ENCODE data around the gene CNTN6.

CNTN6 gene

GRCh38 chr3:1191026-1191425, 98.2 kb downstream of the CNTN6 start:
- H3K79me1 ChIP-seq (replicated peaks; ENCODE audit: low read length, poor library complexity, severe bottlenecking) = no peaks in the 10 kb centered on the region
- no peak overlapping the region for H2BK120ac ChIP-seq (ENCODE audit: low read depth, low read length)
- H3K27me3 ChIP-seq (ENCODE audit: control insufficient read depth in 1 of 2, insufficient read depth in 1 of 2, low read length in 2 of 2) = no peaks in the 10 kb centered on the region
- WGBS = no CpG with 5 or more reads among the region's 1 CpG
- no peak overlapping the region for H3K23ac ChIP-seq (ENCODE audit: low read length in 2 of 2)
- peak; percentile 14 for DNase-seq
- H2BK5ac ChIP-seq (ENCODE audit: low read depth, low read length, poor library complexity, severe bottlenecking) = no peak overlapping the region
- peaks cover 3% of the 10 kb centered on the region for H3K4me1 ChIP-seq (ENCODE audit: control insufficient read depth, insufficient read depth, low read depth, low read length)
- H4K91ac ChIP-seq (ENCODE audit: low read length) = no peak overlapping the region
- H3K9me3 ChIP-seq (ENCODE audit: control insufficient read depth, low read length) = peaks cover 3% of the 10 kb centered on the region
- no peak overlapping the region for H3K4me3 ChIP-seq (ENCODE audit: insufficient read depth in 1 of 2, low read depth in 1 of 2, low read length in 2 of 2)
- H2AFZ ChIP-seq (ENCODE audit: low read depth, low read length) = no peak overlapping the region
- no peak overlapping the region for H3K4me2 ChIP-seq (ENCODE audit: low read length, poor library complexity, severe bottlenecking)
- no peak overlapping the region for H2BK15ac ChIP-seq (ENCODE audit: low read depth, poor library complexity, severe bottlenecking)
- no peak overlapping the region for H2BK12ac ChIP-seq (ENCODE audit: low read length in 2 of 2)
- no peak overlapping the region for H4K8ac ChIP-seq (ENCODE audit: low read length)
- no peak overlapping the region for H3K14ac ChIP-seq (ENCODE audit: low read length in 2 of 2)
- H3K18ac ChIP-seq (ENCODE audit: low read depth in 1 of 2, low read length in 2 of 2) = no peak overlapping the region
- H3K27ac ChIP-seq (ENCODE audit: low read length, poor library complexity, severe bottlenecking) = no peak overlapping the region
- no peaks in the 10 kb centered on the region for H3K36me3 ChIP-seq (ENCODE audit: control insufficient read depth in 1 of 2, insufficient read depth in 2 of 2, low read depth in 1 of 2, low read length in 2 of 2)
- H3K9ac ChIP-seq (ENCODE audit: low read length) = no peak overlapping the region
- no peak overlapping the region for H2AK5ac ChIP-seq (ENCODE audit: low read length, severe bottlenecking)
- no peak overlapping the region for H3K4ac ChIP-seq (ENCODE audit: low read depth in 1 of 2, low read length in 2 of 2)

GRCh38 chr3:1195947-1196346, 103.1 kb downstream of the CNTN6 start:
- Histone ChIP-seq H3K79me1 (replicated peaks; ENCODE audit: low read length, poor library complexity, severe bottlenecking) (no peaks in the 10 kb centered on the region), H3K4me2 (ENCODE audit: low read length, poor library complexity, severe bottlenecking) (no peak overlapping the region), H2BK5ac (ENCODE audit: low read depth, low read length, poor library complexity, severe bottlenecking) (no peak overlapping the region), H3K27me3 (ENCODE audit: control insufficient read depth in 1 of 2, insufficient read depth in 1 of 2, low read length in 2 of 2) (no peaks in the 10 kb centered on the region), H3K4ac (ENCODE audit: low read depth in 1 of 2, low read length in 2 of 2) (no peak overlapping the region), H3K14ac (ENCODE audit: low read length in 2 of 2) (no peak overlapping the region), H2BK15ac (ENCODE audit: low read depth, poor library complexity, severe bottlenecking) (no peak overlapping the region), H3K18ac (ENCODE audit: low read depth in 1 of 2, low read length in 2 of 2) (no peak overlapping the region), H3K27ac (ENCODE audit: low read length, poor library complexity, severe bottlenecking) (peak overlapping the region; percentile 63), H3K9me3 (ENCODE audit: control insufficient read depth, low read length) (peaks cover 3% of the 10 kb centered on the region), H3K4me3 (ENCODE audit: insufficient read depth in 1 of 2, low read depth in 1 of 2, low read length in 2 of 2) (no peak overlapping the region), H2AK5ac (ENCODE audit: low read length, severe bottlenecking) (no peak overlapping the region), H3K23ac (ENCODE audit: low read length in 2 of 2) (no peak overlapping the region), H3K36me3 (ENCODE audit: control insufficient read depth in 1 of 2, insufficient read depth in 2 of 2, low read depth in 1 of 2, low read length in 2 of 2) (no peaks in the 10 kb centered on the region), H3K9ac (ENCODE audit: low read length) (no peak overlapping the region), H4K91ac (ENCODE audit: low read length) (no peak overlapping the region), H2AFZ (ENCODE audit: low read depth, low read length) (no peak overlapping the region), H4K8ac (ENCODE audit: low read length) (no peak overlapping the region), H3K4me1 (ENCODE audit: control insufficient read depth, insufficient read depth, low read depth, low read length) (peaks cover 3% of the 10 kb centered on the region), H2BK12ac (ENCODE audit: low read length in 2 of 2) (no peak overlapping the region), H2BK120ac (ENCODE audit: low read depth, low read length) (no peak overlapping the region)
- peak; percentile 64 for DNase-seq
- 0% methylated on average over 1 of the region's 1 CpG for WGBS

- H3K4me1 ChIP-seq (ENCODE audit: control insufficient read depth, insufficient read depth, low read depth, low read length) = no peaks in the 10 kb centered on the region
- DNase-seq = no peak
- no peaks in the 10 kb centered on the region for H3K79me1 ChIP-seq (replicated peaks; ENCODE audit: low read length, poor library complexity, severe bottlenecking)
- WGBS = 76% methylated on average over 2 of the region's 2 CpGs
- no peak overlapping the region for H4K91ac ChIP-seq (ENCODE audit: low read length)
- H3K4ac ChIP-seq (ENCODE audit: low read depth in 1 of 2, low read length in 2 of 2) = no peak overlapping the region
- peaks cover 3% of the 10 kb centered on the region for H3K9me3 ChIP-seq (ENCODE audit: control insufficient read depth, low read length)
- no peak overlapping the region for H3K23ac ChIP-seq (ENCODE audit: low read length in 2 of 2)
- H3K4me2 ChIP-seq (ENCODE audit: low read length, poor library complexity, severe bottlenecking) = no peak overlapping the region
- H3K18ac ChIP-seq (ENCODE audit: low read depth in 1 of 2, low read length in 2 of 2) = no peak overlapping the region
- H3K27me3 ChIP-seq (ENCODE audit: control insufficient read depth in 1 of 2, insufficient read depth in 1 of 2, low read length in 2 of 2) = no peaks in the 10 kb centered on the region
- H3K4me3 ChIP-seq (ENCODE audit: insufficient read depth in 1 of 2, low read depth in 1 of 2, low read length in 2 of 2) = no peak overlapping the region
- no peak overlapping the region for H2BK15ac ChIP-seq (ENCODE audit: low read depth, poor library complexity, severe bottlenecking)
- H4K8ac ChIP-seq (ENCODE audit: low read length) = no peak overlapping the region
- no peak overlapping the region for H2AK5ac ChIP-seq (ENCODE audit: low read length, severe bottlenecking)
- H3K9ac ChIP-seq (ENCODE audit: low read length) = no peak overlapping the region
- no peak overlapping the region for H3K27ac ChIP-seq (ENCODE audit: low read length, poor library complexity, severe bottlenecking)
- H3K36me3 ChIP-seq (ENCODE audit: control insufficient read depth in 1 of 2, insufficient read depth in 2 of 2, low read depth in 1 of 2, low read length in 2 of 2) = no peaks in the 10 kb centered on the region
- H3K14ac ChIP-seq (ENCODE audit: low read length in 2 of 2) = no peak overlapping the region
- no peak overlapping the region for H2BK12ac ChIP-seq (ENCODE audit: low read length in 2 of 2)
- H2BK120ac ChIP-seq (ENCODE audit: low read depth, low read length) = no peak overlapping the region
- no peak overlapping the region for H2AFZ ChIP-seq (ENCODE audit: low read depth, low read length)
- H2BK5ac ChIP-seq (ENCODE audit: low read depth, low read length, poor library complexity, severe bottlenecking) = no peak overlapping the region
Observed at GRCh38 chr3:1197051-1197450, 104.2 kb downstream of the CNTN6 start.

- Histone ChIP-seq H3K14ac (ENCODE audit: low read length in 2 of 2) (no peak overlapping the region), H4K8ac (ENCODE audit: low read length) (no peak overlapping the region), H2BK120ac (ENCODE audit: low read depth, low read length) (no peak overlapping the region), H3K18ac (ENCODE audit: low read depth in 1 of 2, low read length in 2 of 2) (no peak overlapping the region), H4K91ac (ENCODE audit: low read length) (no peak overlapping the region), H2BK12ac (ENCODE audit: low read length in 2 of 2) (no peak overlapping the region), H3K4ac (ENCODE audit: low read depth in 1 of 2, low read length in 2 of 2) (no peak overlapping the region), H3K9ac (ENCODE audit: low read length) (no peak overlapping the region), H3K23ac (ENCODE audit: low read length in 2 of 2) (no peak overlapping the region), H3K27me3 (ENCODE audit: control insufficient read depth in 1 of 2, insufficient read depth in 1 of 2, low read length in 2 of 2) (no peaks in the 10 kb centered on the region), H2BK15ac (ENCODE audit: low read depth, poor library complexity, severe bottlenecking) (no peak overlapping the region), H3K27ac (ENCODE audit: low read length, poor library complexity, severe bottlenecking) (no peak overlapping the region), H3K4me2 (ENCODE audit: low read length, poor library complexity, severe bottlenecking) (no peak overlapping the region), H2BK5ac (ENCODE audit: low read depth, low read length, poor library complexity, severe bottlenecking) (no peak overlapping the region), H3K4me3 (ENCODE audit: insufficient read depth in 1 of 2, low read depth in 1 of 2, low read length in 2 of 2) (no peak overlapping the region), H2AK5ac (ENCODE audit: low read length, severe bottlenecking) (no peak overlapping the region), H3K4me1 (ENCODE audit: control insufficient read depth, insufficient read depth, low read depth, low read length) (no peaks in the 10 kb centered on the region), H2AFZ (ENCODE audit: low read depth, low read length) (no peak overlapping the region), H3K9me3 (ENCODE audit: control insufficient read depth, low read length) (no peaks in the 10 kb centered on the region), H3K36me3 (ENCODE audit: control insufficient read depth in 1 of 2, insufficient read depth in 2 of 2, low read depth in 1 of 2, low read length in 2 of 2) (no peaks in the 10 kb centered on the region), H3K79me1 (replicated peaks; ENCODE audit: low read length, poor library complexity, severe bottlenecking) (no peaks in the 10 kb centered on the region)
- 95% methylated on average over 1 of the region's 1 CpG for WGBS
- DNase-seq = no peak
Observed at GRCh38 chr3:1200371-1200770, 107.5 kb downstream of the CNTN6 start.
